HepG2 (cell line): ENCODE measurements around the gene DNAAF8. TPM values are rescaled to one million over a fixed set of nuclear protein-coding genes. Genes with fewer than 3 reads are reported as not detected.

ENCODE experiments used
- GTF2F1 ChIP-seq: fragments of 150-350 bp; IDR thresholded peaks from 2 replicates; pipeline ENCODE4 v1.6.1; 2014; ENCODE audit warnings: low read length
- HOXA3 ChIP-seq: sonication (generic); formaldehyde crosslinking; IDR thresholded peaks from 2 replicates; pipeline ENCODE4 v1.5.0; 2020; ENCODE audit warnings: missing genetic modification reagents
- RFX3 ChIP-seq: IDR thresholded peaks from 2 replicates; pipeline ENCODE4 v1.6.1; 2016; ENCODE audit warnings: missing biosample characterization, missing genetic modification reagents
- SIN3A ChIP-seq: IDR thresholded peaks from 2 replicates; pipeline ENCODE4 v1.6.1; 2011; ENCODE audit warnings: low read depth, mild to moderate bottlenecking, control low read depth, low read length, borderline replicate concordance
- TBX3 ChIP-seq: fragments of 450-650 bp; IDR thresholded peaks from 2 replicates; pipeline ENCODE4 v1.6.1; 2017; ENCODE audit warnings: antibody characterized with exemption, mild to moderate bottlenecking, inconsistent platforms, borderline replicate concordance
- ZBTB3 ChIP-seq: sonication (generic); formaldehyde crosslinking; IDR thresholded peaks from 2 replicates; pipeline ENCODE4 v1.4.0; 2020; ENCODE audit warnings: low read depth, mild to moderate bottlenecking, moderate library complexity, missing genetic modification reagents, borderline replicate concordance
- ZNF20 ChIP-seq: sonication (generic); formaldehyde crosslinking; IDR thresholded peaks from 2 replicates; pipeline ENCODE4 v1.4.0; 2020; ENCODE audit warnings: mild to moderate bottlenecking, moderate library complexity, missing genetic modification reagents
- polyA plus RNA-seq, 8 experiments: library from polyadenylated mRNA; depleted of rRNA in 3 of 8; stranded (reverse) in 7 of 8; unstranded in 1 of 8; fragments of >200 nt; fragmentation: Illumina TruSeq in 4 of 8; extraction: Trizol in 4 of 8; gene quantifications; 2 replicates each; pipeline versions ENCODE4 v1.2.1 to v1.2.3, GENCODE V29; 2011 to 2016; ENCODE audit warnings: low read depth in 4 of 8, missing spikeins in 1 of 8, mixed read lengths in 1 of 8; ENCODE audit not compliant: insufficient read depth in 1 of 8
- total RNA-seq, 5 experiments: library from RNA; depleted of rRNA; stranded (reverse); fragments of >200 nt; fragmentation: Illumina TruSeq; extraction: Trizol; gene quantifications; 2 replicates each; pipeline ENCODE4 v1.2.3, GENCODE V29; 2016; ENCODE audit warnings: low read depth in 1 of 5
- TF ChIP-seq, protein P1 (sequence below): sonication (generic); formaldehyde crosslinking; conservative IDR thresholded peaks from 2 replicates; pipeline ENCODE4 v1.8.1; 2023; ENCODE audit warnings: missing genetic modification reagents
- TF ChIP-seq, protein P2 (sequence below): sonication (generic); formaldehyde crosslinking; IDR thresholded peaks from 2 replicates; pipeline ENCODE4 v1.4.0; 2020; ENCODE audit warnings: missing genetic modification reagents
- TF ChIP-seq, protein P3 (sequence below): sonication (generic); formaldehyde crosslinking; IDR thresholded peaks from 2 replicates; pipeline ENCODE4 v1.5.1; 2020; ENCODE audit warnings: mild to moderate bottlenecking, missing genetic modification reagents, borderline replicate concordance
- TF ChIP-seq, protein P4 (sequence below): sonication (generic); formaldehyde crosslinking; IDR thresholded peaks from 2 replicates; pipeline ENCODE4 v1.4.0; 2020; ENCODE audit warnings: missing genetic modification reagents; ENCODE audit errors: not compliant biosample characterization
- TF ChIP-seq, protein P5 (sequence below): sonication (generic); formaldehyde crosslinking; IDR thresholded peaks from 2 replicates; pipeline ENCODE4 v1.4.0; 2020; ENCODE audit warnings: mild to moderate bottlenecking, missing genetic modification reagents

The DNAAF8 gene
- total and polyA plus RNA-seq, 2 of the 13 experiments (the other 11 are each of a cell fraction or from before 2014, with no cell fraction given), result 0.44 TPM; not detected in 1

DNA sequence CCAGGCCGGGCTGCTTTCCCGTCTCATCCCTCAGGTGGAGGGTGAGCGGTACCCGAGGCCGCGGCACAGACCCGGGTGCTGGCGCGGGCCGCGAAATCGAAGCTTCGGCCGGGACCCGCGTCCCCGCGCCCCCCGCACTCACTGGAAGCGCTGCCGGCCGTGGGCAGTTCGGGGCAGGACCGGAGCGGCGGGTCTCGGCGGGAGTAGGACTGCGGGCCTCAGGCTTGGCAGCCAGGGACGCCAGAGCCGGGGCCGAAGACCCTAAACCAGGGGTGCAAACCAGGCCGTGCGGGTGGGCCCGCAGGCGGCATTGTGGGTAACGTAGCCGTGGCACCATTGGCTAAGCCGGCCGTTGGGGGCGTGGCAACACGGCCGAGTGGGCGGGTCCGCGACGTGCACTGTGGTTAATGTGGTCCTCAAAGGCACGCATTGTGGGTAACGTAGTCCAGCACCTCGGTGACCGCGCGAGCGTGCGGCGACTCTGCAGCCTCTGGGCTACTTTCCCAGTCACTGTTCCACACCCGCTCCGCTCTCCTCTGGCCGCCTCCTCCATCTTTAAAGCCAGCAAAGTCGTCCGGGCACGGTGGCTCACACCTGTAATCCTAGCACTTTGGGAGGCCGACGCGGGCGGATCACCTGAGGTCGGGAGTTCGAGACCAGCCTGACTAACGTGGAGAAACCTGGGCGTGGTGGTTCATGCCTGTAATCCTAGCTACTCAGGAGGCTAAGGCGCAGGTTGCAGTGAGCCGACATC lies 32.7 kb downstream of the DNAAF8 start, which contains the start of gene ZNF500 (continued):
- TF ChIP-seq, protein P1, sequence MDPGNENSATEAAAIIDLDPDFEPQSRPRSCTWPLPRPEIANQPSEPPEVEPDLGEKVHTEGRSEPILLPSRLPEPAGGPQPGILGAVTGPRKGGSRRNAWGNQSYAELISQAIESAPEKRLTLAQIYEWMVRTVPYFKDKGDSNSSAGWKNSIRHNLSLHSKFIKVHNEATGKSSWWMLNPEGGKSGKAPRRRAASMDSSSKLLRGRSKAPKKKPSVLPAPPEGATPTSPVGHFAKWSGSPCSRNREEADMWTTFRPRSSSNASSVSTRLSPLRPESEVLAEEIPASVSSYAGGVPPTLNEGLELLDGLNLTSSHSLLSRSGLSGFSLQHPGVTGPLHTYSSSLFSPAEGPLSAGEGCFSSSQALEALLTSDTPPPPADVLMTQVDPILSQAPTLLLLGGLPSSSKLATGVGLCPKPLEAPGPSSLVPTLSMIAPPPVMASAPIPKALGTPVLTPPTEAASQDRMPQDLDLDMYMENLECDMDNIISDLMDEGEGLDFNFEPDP (CRISPR knock-in tag), result 0 out of 2 replicates have a peak, but pooled peaks have one; percentile 27
- TF ChIP-seq SIN3A (0 out of 2 replicates have a peak, but pooled peaks have one; percentile 7), HOXA3 (CRISPR knock-in tag) (peak; percentile 90), RFX3 (CRISPR knock-in tag) (no peak), ZBTB3 (CRISPR knock-in tag) (no peak), ZNF20 (CRISPR knock-in tag) (no peak; the same call in 1 of the 2 replicates), TBX3 (no peak), GTF2F1 (no peak)
- TF ChIP-seq, protein P2, sequence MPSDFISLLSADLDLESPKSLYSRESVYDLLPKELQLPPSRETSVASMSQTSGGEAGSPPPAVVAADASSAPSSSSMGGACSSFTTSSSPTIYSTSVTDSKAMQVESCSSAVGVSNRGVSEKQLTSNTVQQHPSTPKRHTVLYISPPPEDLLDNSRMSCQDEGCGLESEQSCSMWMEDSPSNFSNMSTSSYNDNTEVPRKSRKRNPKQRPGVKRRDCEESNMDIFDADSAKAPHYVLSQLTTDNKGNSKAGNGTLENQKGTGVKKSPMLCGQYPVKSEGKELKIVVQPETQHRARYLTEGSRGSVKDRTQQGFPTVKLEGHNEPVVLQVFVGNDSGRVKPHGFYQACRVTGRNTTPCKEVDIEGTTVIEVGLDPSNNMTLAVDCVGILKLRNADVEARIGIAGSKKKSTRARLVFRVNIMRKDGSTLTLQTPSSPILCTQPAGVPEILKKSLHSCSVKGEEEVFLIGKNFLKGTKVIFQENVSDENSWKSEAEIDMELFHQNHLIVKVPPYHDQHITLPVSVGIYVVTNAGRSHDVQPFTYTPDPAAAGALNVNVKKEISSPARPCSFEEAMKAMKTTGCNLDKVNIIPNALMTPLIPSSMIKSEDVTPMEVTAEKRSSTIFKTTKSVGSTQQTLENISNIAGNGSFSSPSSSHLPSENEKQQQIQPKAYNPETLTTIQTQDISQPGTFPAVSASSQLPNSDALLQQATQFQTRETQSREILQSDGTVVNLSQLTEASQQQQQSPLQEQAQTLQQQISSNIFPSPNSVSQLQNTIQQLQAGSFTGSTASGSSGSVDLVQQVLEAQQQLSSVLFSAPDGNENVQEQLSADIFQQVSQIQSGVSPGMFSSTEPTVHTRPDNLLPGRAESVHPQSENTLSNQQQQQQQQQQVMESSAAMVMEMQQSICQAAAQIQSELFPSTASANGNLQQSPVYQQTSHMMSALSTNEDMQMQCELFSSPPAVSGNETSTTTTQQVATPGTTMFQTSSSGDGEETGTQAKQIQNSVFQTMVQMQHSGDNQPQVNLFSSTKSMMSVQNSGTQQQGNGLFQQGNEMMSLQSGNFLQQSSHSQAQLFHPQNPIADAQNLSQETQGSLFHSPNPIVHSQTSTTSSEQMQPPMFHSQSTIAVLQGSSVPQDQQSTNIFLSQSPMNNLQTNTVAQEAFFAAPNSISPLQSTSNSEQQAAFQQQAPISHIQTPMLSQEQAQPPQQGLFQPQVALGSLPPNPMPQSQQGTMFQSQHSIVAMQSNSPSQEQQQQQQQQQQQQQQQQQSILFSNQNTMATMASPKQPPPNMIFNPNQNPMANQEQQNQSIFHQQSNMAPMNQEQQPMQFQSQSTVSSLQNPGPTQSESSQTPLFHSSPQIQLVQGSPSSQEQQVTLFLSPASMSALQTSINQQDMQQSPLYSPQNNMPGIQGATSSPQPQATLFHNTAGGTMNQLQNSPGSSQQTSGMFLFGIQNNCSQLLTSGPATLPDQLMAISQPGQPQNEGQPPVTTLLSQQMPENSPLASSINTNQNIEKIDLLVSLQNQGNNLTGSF, result no peak
- TF ChIP-seq, protein P3, sequence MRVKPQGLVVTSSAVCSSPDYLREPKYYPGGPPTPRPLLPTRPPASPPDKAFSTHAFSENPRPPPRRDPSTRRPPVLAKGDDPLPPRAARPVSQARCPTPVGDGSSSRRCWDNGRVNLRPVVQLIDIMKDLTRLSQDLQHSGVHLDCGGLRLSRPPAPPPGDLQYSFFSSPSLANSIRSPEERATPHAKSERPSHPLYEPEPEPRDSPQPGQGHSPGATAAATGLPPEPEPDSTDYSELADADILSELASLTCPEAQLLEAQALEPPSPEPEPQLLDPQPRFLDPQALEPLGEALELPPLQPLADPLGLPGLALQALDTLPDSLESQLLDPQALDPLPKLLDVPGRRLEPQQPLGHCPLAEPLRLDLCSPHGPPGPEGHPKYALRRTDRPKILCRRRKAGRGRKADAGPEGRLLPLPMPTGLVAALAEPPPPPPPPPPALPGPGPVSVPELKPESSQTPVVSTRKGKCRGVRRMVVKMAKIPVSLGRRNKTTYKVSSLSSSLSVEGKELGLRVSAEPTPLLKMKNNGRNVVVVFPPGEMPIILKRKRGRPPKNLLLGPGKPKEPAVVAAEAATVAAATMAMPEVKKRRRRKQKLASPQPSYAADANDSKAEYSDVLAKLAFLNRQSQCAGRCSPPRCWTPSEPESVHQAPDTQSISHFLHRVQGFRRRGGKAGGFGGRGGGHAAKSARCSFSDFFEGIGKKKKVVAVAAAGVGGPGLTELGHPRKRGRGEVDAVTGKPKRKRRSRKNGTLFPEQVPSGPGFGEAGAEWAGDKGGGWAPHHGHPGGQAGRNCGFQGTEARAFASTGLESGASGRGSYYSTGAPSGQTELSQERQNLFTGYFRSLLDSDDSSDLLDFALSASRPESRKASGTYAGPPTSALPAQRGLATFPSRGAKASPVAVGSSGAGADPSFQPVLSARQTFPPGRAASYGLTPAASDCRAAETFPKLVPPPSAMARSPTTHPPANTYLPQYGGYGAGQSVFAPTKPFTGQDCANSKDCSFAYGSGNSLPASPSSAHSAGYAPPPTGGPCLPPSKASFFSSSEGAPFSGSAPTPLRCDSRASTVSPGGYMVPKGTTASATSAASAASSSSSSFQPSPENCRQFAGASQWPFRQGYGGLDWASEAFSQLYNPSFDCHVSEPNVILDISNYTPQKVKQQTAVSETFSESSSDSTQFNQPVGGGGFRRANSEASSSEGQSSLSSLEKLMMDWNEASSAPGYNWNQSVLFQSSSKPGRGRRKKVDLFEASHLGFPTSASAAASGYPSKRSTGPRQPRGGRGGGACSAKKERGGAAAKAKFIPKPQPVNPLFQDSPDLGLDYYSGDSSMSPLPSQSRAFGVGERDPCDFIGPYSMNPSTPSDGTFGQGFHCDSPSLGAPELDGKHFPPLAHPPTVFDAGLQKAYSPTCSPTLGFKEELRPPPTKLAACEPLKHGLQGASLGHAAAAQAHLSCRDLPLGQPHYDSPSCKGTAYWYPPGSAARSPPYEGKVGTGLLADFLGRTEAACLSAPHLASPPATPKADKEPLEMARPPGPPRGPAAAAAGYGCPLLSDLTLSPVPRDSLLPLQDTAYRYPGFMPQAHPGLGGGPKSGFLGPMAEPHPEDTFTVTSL (CRISPR knock-in tag), result no peak
- TF ChIP-seq, protein P4, sequence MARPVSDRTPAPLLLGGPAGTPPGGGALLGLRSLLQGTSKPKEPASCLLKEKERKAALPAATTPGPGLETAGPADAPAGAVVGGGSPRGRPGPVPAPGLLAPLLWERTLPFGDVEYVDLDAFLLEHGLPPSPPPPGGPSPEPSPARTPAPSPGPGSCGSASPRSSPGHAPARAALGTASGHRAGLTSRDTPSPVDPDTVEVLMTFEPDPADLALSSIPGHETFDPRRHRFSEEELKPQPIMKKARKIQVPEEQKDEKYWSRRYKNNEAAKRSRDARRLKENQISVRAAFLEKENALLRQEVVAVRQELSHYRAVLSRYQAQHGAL (CRISPR knock-in tag), result no peak
- TF ChIP-seq, protein P5, sequence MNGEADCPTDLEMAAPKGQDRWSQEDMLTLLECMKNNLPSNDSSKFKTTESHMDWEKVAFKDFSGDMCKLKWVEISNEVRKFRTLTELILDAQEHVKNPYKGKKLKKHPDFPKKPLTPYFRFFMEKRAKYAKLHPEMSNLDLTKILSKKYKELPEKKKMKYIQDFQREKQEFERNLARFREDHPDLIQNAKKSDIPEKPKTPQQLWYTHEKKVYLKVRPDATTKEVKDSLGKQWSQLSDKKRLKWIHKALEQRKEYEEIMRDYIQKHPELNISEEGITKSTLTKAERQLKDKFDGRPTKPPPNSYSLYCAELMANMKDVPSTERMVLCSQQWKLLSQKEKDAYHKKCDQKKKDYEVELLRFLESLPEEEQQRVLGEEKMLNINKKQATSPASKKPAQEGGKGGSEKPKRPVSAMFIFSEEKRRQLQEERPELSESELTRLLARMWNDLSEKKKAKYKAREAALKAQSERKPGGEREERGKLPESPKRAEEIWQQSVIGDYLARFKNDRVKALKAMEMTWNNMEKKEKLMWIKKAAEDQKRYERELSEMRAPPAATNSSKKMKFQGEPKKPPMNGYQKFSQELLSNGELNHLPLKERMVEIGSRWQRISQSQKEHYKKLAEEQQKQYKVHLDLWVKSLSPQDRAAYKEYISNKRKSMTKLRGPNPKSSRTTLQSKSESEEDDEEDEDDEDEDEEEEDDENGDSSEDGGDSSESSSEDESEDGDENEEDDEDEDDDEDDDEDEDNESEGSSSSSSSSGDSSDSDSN (CRISPR knock-in tag), result peak; percentile 81
